WTC11 (cell line): ENCODE data around the gene EEF1AKMT4. TPM values are rescaled to one million over a fixed set of nuclear protein-coding genes. Genes with fewer than 3 reads are reported as not detected.

ENCODE experiments used
- ATAC-seq: fragments of 200-7000 bp; cut with Tn5 transposase; 2 replicates; pipeline ENCODE4 v1.10.0; 2021; ENCODE audit warnings: mild to moderate bottlenecking, moderate library complexity
- Bru-seq: library from RNA; stranded (reverse); fragments of 400-500 nt; gene quantifications from one replicate; lab custom pipeline; 2021; lab: Mats Ljungman, UMichigan
- CTCF ChIA-PET: fragments of 300-600 bp; sonication (Branson Sonifier 250); formaldehyde crosslinking; loops from one replicate; lab custom pipeline; 2021; ENCODE audit warnings: antibody characterized with exemption; lab: Charles Lee
- POLR2A ChIA-PET: fragments of 350-600 bp; sonication (Branson Sonifier 250); formaldehyde crosslinking; loops from one replicate; lab custom pipeline; 2021; ENCODE audit warnings: antibody characterized with exemption; lab: Charles Lee
- DNase-seq: peaks from one replicate; pipeline ENCODE4 v3.0.0; 2021; ENCODE audit warnings: low spot score
- H3K27ac Mint-ChIP-seq: 2 replicates; pipeline ENCODE4 v1.8.0; 2021; ENCODE audit warnings: mixed read lengths
- H3K27me3 Mint-ChIP-seq: 2 replicates; pipeline ENCODE4 v1.8.0; 2021; ENCODE audit warnings: low read depth, mild to moderate bottlenecking, moderate library complexity, mixed read lengths
- H3K36me3 Mint-ChIP-seq: 2 replicates; pipeline ENCODE4 v1.8.0; 2021; ENCODE audit warnings: mixed read lengths
- H3K4me1 Mint-ChIP-seq: 2 replicates; pipeline ENCODE4 v1.8.0; 2022; ENCODE audit warnings: mixed read lengths
- H3K4me3 Mint-ChIP-seq: 2 replicates; pipeline ENCODE4 v1.8.0; 2021; ENCODE audit warnings: mild to moderate bottlenecking, moderate library complexity, mixed read lengths
- H3K9me3 Mint-ChIP-seq: 2 replicates; pipeline ENCODE4 v1.8.0; 2021; ENCODE audit warnings: mixed read lengths
- ARID4B ChIP-seq: sonication (generic); formaldehyde crosslinking; IDR thresholded peaks from 2 replicates; pipeline ENCODE4 v1.8.0; 2023; ENCODE audit warnings: missing genetic modification reagents, mild to moderate bottlenecking, borderline replicate concordance
- ATF2 ChIP-seq: sonication (generic); formaldehyde crosslinking; IDR thresholded peaks from 2 replicates; pipeline ENCODE4 v1.8.1; 2022; ENCODE audit warnings: low read depth, missing genetic modification reagents, borderline replicate concordance
- ATF3 ChIP-seq: sonication (generic); formaldehyde crosslinking; conservative IDR thresholded peaks from 2 replicates; pipeline ENCODE4 v1.8.1; 2022; ENCODE audit warnings: mild to moderate bottlenecking, missing genetic modification reagents
- CDX4 ChIP-seq: fragments of 250-450 bp; sonication (Bioruptor Pico); IDR thresholded peaks from 2 replicates; pipeline ENCODE4 v1.9.0; 2021; ENCODE audit warnings: moderate library complexity, mild to moderate bottlenecking, inconsistent platforms, borderline replicate concordance
- CREB1 ChIP-seq: sonication (generic); formaldehyde crosslinking; IDR thresholded peaks from 2 replicates; pipeline ENCODE4 v1.8.0; 2023; ENCODE audit warnings: mild to moderate bottlenecking, missing genetic modification reagents
- CTCF ChIP-seq: fragments of 200-600 bp; IDR thresholded peaks from 2 replicates; pipeline ENCODE4 v1.8.0; 2022; ENCODE audit warnings: antibody characterized with exemption
- E2F1 ChIP-seq: sonication (generic); formaldehyde crosslinking; IDR thresholded peaks from 2 replicates; pipeline ENCODE4 v1.8.0; 2022; ENCODE audit warnings: mild to moderate bottlenecking, missing genetic modification reagents
- E2F5 ChIP-seq: sonication (generic); formaldehyde crosslinking; IDR thresholded peaks from 2 replicates; pipeline ENCODE4 v1.8.1; 2022; ENCODE audit warnings: mild to moderate bottlenecking, moderate library complexity, missing genetic modification reagents
- FOXK1 ChIP-seq: sonication (generic); formaldehyde crosslinking; IDR thresholded peaks from 2 replicates; pipeline ENCODE4 v1.8.0; 2022; ENCODE audit warnings: mild to moderate bottlenecking, moderate library complexity, missing genetic modification reagents
- GABPB1 ChIP-seq: sonication (generic); formaldehyde crosslinking; IDR thresholded peaks from 2 replicates; pipeline ENCODE4 v1.8.1; 2023; ENCODE audit warnings: mild to moderate bottlenecking, missing genetic modification reagents
- GRHL2 ChIP-seq: fragments of 250-450 bp; sonication (Bioruptor Pico); IDR thresholded peaks from 2 replicates; pipeline ENCODE4 v1.8.0; 2022; ENCODE audit warnings: mild to moderate bottlenecking, moderate library complexity; ENCODE audit not compliant: insufficient replicate concordance, severe bottlenecking
- JUN ChIP-seq: sonication (generic); formaldehyde crosslinking; IDR thresholded peaks from 2 replicates; pipeline ENCODE4 v1.8.0; 2023; ENCODE audit warnings: mild to moderate bottlenecking, missing genetic modification reagents
- PREB ChIP-seq: sonication (generic); formaldehyde crosslinking; IDR thresholded peaks from 2 replicates; pipeline ENCODE4 v1.8.1; 2022; ENCODE audit warnings: mild to moderate bottlenecking, missing genetic modification reagents, moderate library complexity, borderline replicate concordance
- PRRX2 ChIP-seq: fragments of 250-450 bp; sonication (Bioruptor Pico); IDR thresholded peaks from 2 replicates; pipeline ENCODE4 v1.8.0; 2021; ENCODE audit warnings: mild to moderate bottlenecking
- SOX15 ChIP-seq: fragments of 250-450 bp; sonication (Bioruptor Pico); IDR thresholded peaks from 2 replicates; pipeline ENCODE4 v1.9.0; 2021; ENCODE audit warnings: mild to moderate bottlenecking
- SP1 ChIP-seq: sonication (generic); formaldehyde crosslinking; conservative IDR thresholded peaks from 2 replicates; pipeline ENCODE4 v1.8.1; 2022; ENCODE audit warnings: missing genetic modification reagents
- ZNF396 ChIP-seq: fragments of 250-450 bp; sonication (Bioruptor Pico); IDR thresholded peaks from 2 replicates; pipeline ENCODE4 v1.8.0; 2021; ENCODE audit warnings: mild to moderate bottlenecking, moderate library complexity, borderline replicate concordance
- ZNF425 ChIP-seq: fragments of 250-450 bp; sonication (Bioruptor Pico); conservative IDR thresholded peaks from 2 replicates; pipeline ENCODE4 v1.9.0; 2021; ENCODE audit warnings: mild to moderate bottlenecking
- long read RNA-seq, 3 experiments: library from RNA in 1 of 3; library from capped mRNA in 1 of 3; library from polyadenylated mRNA in 1 of 3; unstranded in 2 of 3; stranded (forward) in 1 of 3; transcript quantifications; one replicate each; pipeline ENCODE4 v2.0.0, GENCODE V29; 2021
- total RNA-seq: library from RNA; stranded (reverse); gene quantifications from 3 replicates; pipeline ENCODE4 v1.2.3, GENCODE V29; 2021

Gene EEF1AKMT4
- 11.3 to 11.8 TPM (median 11.4 TPM) in 3 replicates for total RNA-seq
- Bru-seq, nascent RNA, result percentile 65 among the genes with signal in this experiment
- long read RNA-seq, experiment 1, transcript EEF1AKMT4-201 (3 exons, 1,823 nt), result major isoform, 56 of 59 reads
- long read RNA-seq, experiment 1, partial matches to known transcripts, result 0 of 59 reads
- long read RNA-seq, experiment 1, other reads (novel, unspliced or antisense), result 3 of 59 reads
- long read RNA-seq, experiment 2, transcript EEF1AKMT4-201 (3 exons, 1,823 nt), result major isoform, 38 of 42 reads
- long read RNA-seq, experiment 2, partial matches to known transcripts, result 2 of 42 reads
- long read RNA-seq, experiment 2, other reads (novel, unspliced or antisense), result 2 of 42 reads
- long read RNA-seq, experiment 3, transcript EEF1AKMT4-201 (3 exons, 1,823 nt), result major isoform, 121 of 125 reads
- long read RNA-seq, experiment 3, partial matches to known transcripts, result 0 of 125 reads
- long read RNA-seq, experiment 3, other reads (novel, unspliced or antisense), result 4 of 125 reads

GRCh38 chr3:184249412-184250166, at the start of gene EEF1AKMT4:
EEF1AKMT4 (plus strand) TSS chr3:184249672; CDS start chr3:184249695, 23 bp downstream.
- ATAC-seq (peak; percentile 92), DNase-seq (peak; percentile 99)
- H3K4me1 Mint-ChIP-seq, result 0 out of 2 replicates have a peak, but pooled peaks cover 5% of the 10 kb centered on the region
- no peaks in the 10 kb centered on the region for H3K9me3 Mint-ChIP-seq
- no peaks in the 10 kb centered on the region for H3K27me3 Mint-ChIP-seq
- H3K27ac Mint-ChIP-seq, result peak within 1 kb of the TSS; percentile 100
- ChIA-PET CTCF (interaction anchor here (0.7 to 1.9 kb wide), 25 partner anchors 9 to 365 kb away, joined by 3 to 28 read pairs (median 4); partner anchors contain the start of genes ABCC5, ABCF3, CAMK2N2 and EIF2B5), POLR2A (interaction anchor here (0.6 to 0.8 kb wide), 3 partner anchors 33 to 347 kb away, joined by 3 read pairs; no protein-coding TSS in a partner anchor)
- peak within 1 kb of the TSS; percentile 98 for H3K4me3 Mint-ChIP-seq
- peaks cover 10% of the 10 kb centered on the region for H3K36me3 Mint-ChIP-seq
- TF ChIP-seq PRRX2 (CRISPR knock-in tag), result no peak
- no peak for TF ChIP-seq CREB1 (CRISPR knock-in tag)
- no peak for TF ChIP-seq CTCF
- TF ChIP-seq JUN, result no peak
- TF ChIP-seq E2F1 (CRISPR knock-in tag), result no peak
- no peak for TF ChIP-seq ATF2
- peak; percentile 99 for TF ChIP-seq FOXK1 (CRISPR knock-in tag)
- 0 out of 2 replicates have a peak, but pooled peaks have one; percentile 38 for TF ChIP-seq GABPB1
- TF ChIP-seq CDX4 (CRISPR knock-in tag), result no peak
- no peak for TF ChIP-seq ZNF396 (CRISPR knock-in tag)
- TF ChIP-seq ZNF425 (CRISPR knock-in tag), result no peak
- no peak for TF ChIP-seq SOX15 (CRISPR knock-in tag)
- TF ChIP-seq PREB (CRISPR knock-in tag), result no peak
- TF ChIP-seq GRHL2, result no peak
- no peak for TF ChIP-seq ATF3 (CRISPR knock-in tag)
- peak; percentile 36; the same call in 1 of the 2 replicates for TF ChIP-seq E2F5 (CRISPR knock-in tag)
- TF ChIP-seq SP1 (CRISPR knock-in tag), result peak; percentile 79
- no peak; the same call in 1 of the 2 replicates for TF ChIP-seq ARID4B
